22Rv1 (cell line): ENCODE measurements around the gene PASK.

Source experiments
- H3K27ac ChIP-seq: fragments of 450-650 bp; 2 replicates; pipeline ENCODE4 v1.5.1; 2017
- ZFX ChIP-seq: fragments of 450-650 bp; IDR thresholded peaks from 2 replicates; pipeline ENCODE4 v1.6.1; 2017; ENCODE audit warnings: antibody characterized with exemption, borderline replicate concordance
- TF ChIP-seq, protein P1 (sequence below): fragments of 450-650 bp; IDR thresholded peaks from 2 replicates; pipeline ENCODE4 v1.5.1; 2017; ENCODE audit warnings: mild to moderate bottlenecking

The PASK gene

DNA sequence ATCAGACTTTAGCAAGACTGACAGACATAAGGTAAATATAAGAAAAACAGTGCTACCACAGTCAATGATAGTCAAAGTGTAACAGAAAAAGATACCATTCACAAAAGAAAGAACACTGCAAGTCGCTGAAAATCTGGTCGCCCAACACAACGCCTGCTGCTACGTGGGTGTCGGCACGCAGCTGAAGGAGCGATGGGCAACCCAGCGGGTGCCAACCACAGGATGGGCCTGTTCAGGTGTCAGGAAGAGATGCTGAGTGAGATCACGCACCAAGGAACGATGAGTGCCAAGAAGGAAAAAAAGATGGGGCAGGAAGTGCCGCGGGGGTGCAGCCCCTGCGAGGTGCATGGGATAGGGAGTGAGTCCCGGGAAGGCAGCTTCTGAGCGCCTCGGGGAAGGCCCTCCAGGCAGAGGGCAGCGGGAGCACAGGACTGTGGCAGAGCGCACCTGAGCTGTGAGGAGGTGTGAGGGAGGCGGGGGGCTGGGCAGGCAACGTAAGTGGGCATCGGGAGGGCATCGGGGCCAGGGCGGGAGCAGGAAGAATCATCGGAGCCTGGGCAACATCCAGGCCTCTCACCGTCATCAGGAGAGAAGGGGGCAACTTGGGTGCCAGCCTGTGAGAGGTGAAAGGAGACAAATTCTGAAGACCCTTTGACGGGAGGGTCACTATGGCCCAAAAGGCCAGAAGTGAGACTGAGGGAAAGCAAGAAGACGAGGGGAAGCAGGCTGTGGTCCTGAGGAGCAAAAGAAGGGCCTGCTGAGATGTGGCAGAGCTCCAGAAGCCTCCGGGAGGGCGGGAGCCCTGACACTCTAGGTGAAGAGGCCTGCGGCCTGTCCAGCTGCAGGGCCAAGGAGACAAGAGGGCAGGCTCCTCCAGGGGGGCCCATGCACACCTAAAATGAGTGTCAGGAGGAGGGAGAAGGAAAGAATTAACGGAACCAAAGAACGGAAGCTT lies 32.4 kb downstream of the PASK start:
- TF ChIP-seq ZFX, result no peak
- TF ChIP-seq, protein P1, sequence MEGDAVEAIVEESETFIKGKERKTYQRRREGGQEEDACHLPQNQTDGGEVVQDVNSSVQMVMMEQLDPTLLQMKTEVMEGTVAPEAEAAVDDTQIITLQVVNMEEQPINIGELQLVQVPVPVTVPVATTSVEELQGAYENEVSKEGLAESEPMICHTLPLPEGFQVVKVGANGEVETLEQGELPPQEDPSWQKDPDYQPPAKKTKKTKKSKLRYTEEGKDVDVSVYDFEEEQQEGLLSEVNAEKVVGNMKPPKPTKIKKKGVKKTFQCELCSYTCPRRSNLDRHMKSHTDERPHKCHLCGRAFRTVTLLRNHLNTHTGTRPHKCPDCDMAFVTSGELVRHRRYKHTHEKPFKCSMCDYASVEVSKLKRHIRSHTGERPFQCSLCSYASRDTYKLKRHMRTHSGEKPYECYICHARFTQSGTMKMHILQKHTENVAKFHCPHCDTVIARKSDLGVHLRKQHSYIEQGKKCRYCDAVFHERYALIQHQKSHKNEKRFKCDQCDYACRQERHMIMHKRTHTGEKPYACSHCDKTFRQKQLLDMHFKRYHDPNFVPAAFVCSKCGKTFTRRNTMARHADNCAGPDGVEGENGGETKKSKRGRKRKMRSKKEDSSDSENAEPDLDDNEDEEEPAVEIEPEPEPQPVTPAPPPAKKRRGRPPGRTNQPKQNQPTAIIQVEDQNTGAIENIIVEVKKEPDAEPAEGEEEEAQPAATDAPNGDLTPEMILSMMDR, result no peak
- no peak overlapping the region for H3K27ac ChIP-seq

DNA sequence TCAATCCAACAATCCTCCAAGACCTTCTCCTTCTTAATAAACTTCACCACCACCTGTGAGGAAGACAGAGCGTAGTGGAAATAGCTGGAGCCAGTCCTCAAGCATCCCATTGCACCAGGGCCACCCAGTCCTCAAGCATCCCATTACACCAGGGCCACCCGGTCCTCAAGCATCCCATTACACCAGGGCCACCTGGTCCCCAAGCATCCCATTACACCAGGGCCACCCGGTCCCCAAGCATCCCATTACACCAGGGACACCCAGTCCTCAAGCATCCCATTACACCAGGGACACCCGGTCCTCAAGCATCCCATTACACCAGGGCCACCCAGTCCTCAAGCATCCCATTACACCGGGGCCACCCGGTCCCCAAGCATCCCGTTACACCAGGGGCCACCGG lies 33.9 kb downstream of the PASK start:
- TF ChIP-seq, protein P1, result no peak
- TF ChIP-seq ZFX, result no peak
- H3K27ac ChIP-seq, result no peak overlapping the region

DNA sequence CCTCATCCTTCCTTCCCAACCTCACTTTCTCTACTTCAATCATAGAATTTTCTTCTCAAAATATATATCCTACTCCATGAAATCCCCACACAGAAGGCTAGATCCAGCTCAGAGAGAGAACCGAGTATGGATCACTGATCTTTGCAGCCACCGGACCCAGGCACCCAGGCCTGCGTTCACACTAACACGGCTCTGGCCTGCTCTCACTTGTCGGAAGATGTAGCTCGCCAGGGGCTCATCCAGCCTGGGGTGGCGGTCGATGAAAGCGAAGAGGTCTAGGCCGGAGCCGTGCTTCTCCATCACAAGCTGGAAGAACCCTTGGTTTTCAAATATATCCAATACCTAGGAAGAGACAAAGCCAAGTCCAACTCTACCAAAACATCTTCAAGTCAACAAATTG lies 34.4 kb downstream of the PASK start:
- TF ChIP-seq, protein P1, result no peak
- no peak for TF ChIP-seq ZFX
- H3K27ac ChIP-seq, result no peak overlapping the region

DNA sequence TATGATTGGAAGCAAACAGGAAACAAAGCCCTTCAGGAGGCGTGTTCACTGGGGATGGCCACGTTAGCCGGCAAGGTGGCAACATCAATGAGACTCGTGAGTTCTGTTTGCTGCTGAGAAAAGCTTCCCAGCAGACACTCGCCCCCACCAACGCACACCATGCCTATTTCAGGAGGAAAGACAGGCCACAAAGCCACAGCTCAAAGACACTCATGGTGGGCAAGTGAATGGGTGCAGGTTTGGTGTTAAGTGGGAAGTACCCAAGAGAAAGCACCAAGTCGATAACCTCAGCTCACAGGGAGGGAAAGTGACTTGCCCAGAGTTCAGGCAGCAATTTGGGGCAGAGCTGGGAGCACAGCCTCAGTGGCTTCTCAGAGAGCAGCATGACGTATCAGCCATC lies 36.7 kb downstream of the PASK start:
- TF ChIP-seq, protein P1, result no peak
- no peak for TF ChIP-seq ZFX
- no peak overlapping the region for H3K27ac ChIP-seq

DNA sequence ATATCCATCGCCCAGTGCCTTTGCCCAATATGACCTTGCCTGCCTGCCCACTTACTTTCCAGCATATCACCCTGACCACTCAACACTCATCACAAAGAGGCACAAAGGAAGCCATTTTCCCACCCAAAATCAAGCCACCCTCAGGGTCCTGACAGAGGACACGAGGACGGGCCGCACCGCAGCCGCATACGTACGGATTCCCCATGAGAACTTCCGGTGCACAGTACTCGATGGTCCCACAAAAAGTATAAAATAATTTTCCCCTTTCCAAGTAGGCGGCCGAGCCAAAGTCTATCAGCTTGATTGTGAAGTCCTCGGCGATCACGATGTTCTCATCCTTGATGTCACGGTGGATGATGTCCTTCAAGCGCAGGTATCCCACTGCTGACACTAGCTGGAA lies 37.2 kb downstream of the PASK start:
- no peak overlapping the region for H3K27ac ChIP-seq
- TF ChIP-seq, protein P1, result no peak
- TF ChIP-seq ZFX, result no peak

DNA sequence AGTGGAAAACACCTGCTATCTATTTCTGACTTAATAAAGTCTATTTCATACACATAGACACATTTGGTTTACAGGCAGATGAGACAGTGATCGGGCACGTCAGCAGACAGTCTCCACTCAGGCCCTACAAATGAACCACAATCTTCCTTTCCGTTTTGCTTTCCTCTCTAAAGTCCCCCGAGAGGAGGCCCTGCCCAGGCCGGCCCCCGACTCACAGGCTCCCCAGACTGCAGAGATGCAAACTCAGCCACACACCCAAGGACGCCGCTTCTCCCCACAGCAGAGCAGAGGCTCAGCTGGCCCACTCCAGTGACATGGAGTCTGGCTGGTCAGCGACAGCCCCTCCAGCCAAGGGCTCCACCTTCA lies 37.8 kb downstream of the PASK start:
- no peak overlapping the region for H3K27ac ChIP-seq
- TF ChIP-seq, protein P1, result no peak
